GM12801 (cell line): Measurements from ENCODE around the gene SLC28A1.

Source experiments
- TF ChIP-seq, protein P1 (sequence below): IDR thresholded peaks from one replicate; pipeline ENCODE4 v1.5.1; 2011; ENCODE audit warnings: control low read depth; ENCODE audit not compliant: insufficient read length; ENCODE audit errors: extremely low read depth

The SLC28A1 gene, protein sequence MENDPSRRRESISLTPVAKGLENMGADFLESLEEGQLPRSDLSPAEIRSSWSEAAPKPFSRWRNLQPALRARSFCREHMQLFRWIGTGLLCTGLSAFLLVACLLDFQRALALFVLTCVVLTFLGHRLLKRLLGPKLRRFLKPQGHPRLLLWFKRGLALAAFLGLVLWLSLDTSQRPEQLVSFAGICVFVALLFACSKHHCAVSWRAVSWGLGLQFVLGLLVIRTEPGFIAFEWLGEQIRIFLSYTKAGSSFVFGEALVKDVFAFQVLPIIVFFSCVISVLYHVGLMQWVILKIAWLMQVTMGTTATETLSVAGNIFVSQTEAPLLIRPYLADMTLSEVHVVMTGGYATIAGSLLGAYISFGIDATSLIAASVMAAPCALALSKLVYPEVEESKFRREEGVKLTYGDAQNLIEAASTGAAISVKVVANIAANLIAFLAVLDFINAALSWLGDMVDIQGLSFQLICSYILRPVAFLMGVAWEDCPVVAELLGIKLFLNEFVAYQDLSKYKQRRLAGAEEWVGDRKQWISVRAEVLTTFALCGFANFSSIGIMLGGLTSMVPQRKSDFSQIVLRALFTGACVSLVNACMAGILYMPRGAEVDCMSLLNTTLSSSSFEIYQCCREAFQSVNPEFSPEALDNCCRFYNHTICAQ

DNA sequence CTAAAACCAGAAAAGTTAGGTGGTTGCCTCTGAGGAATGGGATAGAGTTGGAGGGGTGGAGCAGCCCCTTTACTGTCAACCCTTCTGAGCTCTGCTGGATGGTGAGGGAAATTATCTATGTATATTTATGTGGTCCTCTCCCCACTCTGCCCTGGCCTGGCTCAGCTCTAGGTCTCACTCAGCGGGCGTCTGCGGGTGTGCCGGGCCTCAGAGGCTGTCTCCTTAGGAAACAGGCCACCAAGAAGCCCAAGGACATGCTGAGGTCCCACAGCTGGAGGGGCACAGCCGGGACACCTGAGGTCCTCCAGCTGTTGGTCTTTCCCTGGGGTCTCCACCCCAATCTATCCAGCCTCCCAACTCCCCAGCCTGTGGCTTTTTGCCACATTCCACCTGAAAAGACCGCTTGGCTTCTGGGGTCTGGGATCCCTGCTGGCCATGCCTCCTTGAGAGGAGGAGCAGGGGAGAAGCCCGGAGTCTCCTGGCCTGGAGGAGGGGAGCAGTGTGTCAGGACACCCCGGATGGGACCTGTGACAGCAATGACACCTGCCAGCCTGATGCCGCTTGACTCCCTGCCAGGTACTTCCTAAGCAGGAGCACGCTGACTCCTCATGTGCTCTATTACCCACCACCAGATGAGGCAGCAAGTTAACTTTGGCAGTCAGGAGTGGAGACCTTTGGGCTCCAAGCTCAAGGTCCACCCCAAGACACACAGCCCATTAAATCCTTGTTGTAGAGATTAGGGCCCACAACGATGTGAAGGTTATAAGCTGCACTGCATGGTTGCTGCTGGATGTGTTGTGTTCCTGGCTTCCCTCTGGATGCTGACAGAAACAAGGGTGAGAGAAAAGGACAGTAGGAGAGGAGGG lies at the start of gene SLC28A1:
Gene SLC28A1 (plus strand): TSS at position 747 of the 866 bp plus-strand sequence. CDS start 3,099 bp downstream, outside the sequence.
- TF ChIP-seq, protein P1, sequence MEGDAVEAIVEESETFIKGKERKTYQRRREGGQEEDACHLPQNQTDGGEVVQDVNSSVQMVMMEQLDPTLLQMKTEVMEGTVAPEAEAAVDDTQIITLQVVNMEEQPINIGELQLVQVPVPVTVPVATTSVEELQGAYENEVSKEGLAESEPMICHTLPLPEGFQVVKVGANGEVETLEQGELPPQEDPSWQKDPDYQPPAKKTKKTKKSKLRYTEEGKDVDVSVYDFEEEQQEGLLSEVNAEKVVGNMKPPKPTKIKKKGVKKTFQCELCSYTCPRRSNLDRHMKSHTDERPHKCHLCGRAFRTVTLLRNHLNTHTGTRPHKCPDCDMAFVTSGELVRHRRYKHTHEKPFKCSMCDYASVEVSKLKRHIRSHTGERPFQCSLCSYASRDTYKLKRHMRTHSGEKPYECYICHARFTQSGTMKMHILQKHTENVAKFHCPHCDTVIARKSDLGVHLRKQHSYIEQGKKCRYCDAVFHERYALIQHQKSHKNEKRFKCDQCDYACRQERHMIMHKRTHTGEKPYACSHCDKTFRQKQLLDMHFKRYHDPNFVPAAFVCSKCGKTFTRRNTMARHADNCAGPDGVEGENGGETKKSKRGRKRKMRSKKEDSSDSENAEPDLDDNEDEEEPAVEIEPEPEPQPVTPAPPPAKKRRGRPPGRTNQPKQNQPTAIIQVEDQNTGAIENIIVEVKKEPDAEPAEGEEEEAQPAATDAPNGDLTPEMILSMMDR, result no peak

DNA sequence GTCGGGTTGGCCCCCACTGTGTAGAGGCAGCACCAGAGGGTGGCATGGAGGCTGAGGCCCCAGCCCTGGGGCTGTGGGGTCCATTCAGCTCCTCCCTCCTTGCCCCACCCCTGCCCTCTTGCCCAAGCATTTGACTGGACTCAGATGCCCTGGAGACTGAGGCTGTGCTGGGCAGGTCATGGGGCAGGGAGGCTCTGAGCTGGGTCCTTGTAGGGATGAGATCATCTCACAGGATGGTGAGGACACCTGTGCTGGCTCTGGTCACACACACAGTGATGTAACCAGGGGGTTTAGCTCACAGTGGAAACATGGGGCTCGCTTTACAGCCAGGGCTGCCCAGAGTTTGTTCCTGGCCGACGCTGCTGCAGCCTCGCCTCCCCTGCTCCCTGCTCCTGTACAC lies 49.5 kb upstream of the SLC28A1 start:
- TF ChIP-seq, protein P1, result no peak

GRCh38 chr15:84835661-84836337 lies 48.7 kb upstream of the SLC28A1 start:
- TF ChIP-seq, protein P1, result no peak

- TF ChIP-seq, protein P1, result no peak
These were observed 47.6 kb upstream of the SLC28A1 start for GRCh38 chr15:84836844-84837243.

DNA sequence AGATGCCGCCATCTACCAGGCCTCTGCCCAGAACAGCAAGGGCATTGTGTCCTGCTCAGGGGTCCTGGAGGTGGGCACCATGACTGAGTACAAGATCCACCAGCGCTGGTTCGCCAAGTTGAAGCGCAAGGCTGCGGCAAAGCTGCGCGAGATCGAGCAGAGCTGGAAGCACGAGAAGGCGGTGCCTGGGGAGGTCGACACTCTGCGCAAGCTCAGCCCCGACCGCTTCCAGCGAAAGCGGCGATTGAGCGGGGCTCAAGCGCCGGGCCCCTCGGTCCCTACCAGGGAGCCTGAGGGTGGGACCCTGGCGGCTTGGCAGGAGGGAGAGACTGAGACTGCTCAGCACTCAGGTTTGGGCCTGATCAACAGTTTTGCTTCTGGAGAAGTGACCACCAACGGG lies 44.7 kb upstream of the SLC28A1 start:
- TF ChIP-seq, protein P1, result no peak

- TF ChIP-seq, protein P1, result no peak
These were observed 44.2 kb upstream of the SLC28A1 start for GRCh38 chr15:84840255-84840654.
